SU-DHL-6 (cell line): ENCODE data around the gene NUBP2.

ENCODE experiments used
- EZH2phosphoT487 ChIP-seq: fragments of 200-600 bp; sonication (generic), shearing (Covaris generic); conservative IDR thresholded peaks from 2 replicates; pipeline ENCODE4 v1.6.1; 2018; ENCODE audit warnings: mild to moderate bottlenecking, antibody characterized with exemption, low read length, moderate library complexity, mixed read lengths
- TF ChIP-seq, protein P1 (sequence below): fragments of 200-600 bp; sonication (generic); IDR thresholded peaks from one replicate; pipeline ENCODE4 v1.5.1; 2017; ENCODE audit warnings: antibody characterized with exemption, mild to moderate bottlenecking, low read length, moderate library complexity; ENCODE audit not compliant: insufficient read depth, poor library complexity, severe bottlenecking

DNA sequence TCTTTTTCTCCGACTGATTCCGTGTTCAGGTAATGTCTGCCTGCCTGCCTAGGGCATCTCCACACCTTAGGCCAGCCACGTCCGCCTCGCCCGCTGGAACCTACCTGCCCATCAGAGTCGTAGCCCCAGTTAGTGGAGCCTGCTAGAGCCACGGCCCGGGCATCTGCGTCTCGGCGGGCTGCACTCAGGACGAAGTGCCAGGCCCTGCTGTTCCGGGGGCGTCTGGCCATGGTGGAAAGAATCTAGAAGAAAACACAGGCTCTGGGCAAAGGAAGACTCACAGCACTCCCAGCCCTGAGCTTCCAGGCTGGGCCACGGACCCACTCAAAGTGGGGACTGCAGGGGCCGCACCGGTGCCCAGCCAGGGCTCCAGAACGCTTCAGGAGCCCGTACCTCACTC, 1.5 kb upstream of the NUBP2 start:
- TF ChIP-seq, protein P1, sequence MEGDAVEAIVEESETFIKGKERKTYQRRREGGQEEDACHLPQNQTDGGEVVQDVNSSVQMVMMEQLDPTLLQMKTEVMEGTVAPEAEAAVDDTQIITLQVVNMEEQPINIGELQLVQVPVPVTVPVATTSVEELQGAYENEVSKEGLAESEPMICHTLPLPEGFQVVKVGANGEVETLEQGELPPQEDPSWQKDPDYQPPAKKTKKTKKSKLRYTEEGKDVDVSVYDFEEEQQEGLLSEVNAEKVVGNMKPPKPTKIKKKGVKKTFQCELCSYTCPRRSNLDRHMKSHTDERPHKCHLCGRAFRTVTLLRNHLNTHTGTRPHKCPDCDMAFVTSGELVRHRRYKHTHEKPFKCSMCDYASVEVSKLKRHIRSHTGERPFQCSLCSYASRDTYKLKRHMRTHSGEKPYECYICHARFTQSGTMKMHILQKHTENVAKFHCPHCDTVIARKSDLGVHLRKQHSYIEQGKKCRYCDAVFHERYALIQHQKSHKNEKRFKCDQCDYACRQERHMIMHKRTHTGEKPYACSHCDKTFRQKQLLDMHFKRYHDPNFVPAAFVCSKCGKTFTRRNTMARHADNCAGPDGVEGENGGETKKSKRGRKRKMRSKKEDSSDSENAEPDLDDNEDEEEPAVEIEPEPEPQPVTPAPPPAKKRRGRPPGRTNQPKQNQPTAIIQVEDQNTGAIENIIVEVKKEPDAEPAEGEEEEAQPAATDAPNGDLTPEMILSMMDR: no peak
- no peak for TF ChIP-seq EZH2phosphoT487
